Kidney (tissue), 14 donors: ENCODE data around the gene KPTN. TPM values are rescaled to one million over a fixed set of nuclear protein-coding genes. Genes with fewer than 3 reads are reported as not detected.
A peak's percentile ranks its signal among the peaks of the same experiment; 100 is the strongest.

Experiments used
- DNase-seq, 5 donors: peaks; one replicate each; pipeline ENCODE4 v3.0.0-alpha.2; 2013 to 2020
- FAIRE-seq: peaks from 2 replicates; lab custom pipeline; 2012; peaks lifted over from hg19 to GRCh38; lab: Jason Lieb, UNC
- H3K27ac ChIP-seq, 2 donors: one replicate each; pipeline ENCODE4 v1.7.0; 2013; ENCODE audit warnings: low read depth in 2 of 2, low read length in 2 of 2, inconsistent platforms in 1 of 2
- H3K27me3 ChIP-seq: one replicate; pipeline ENCODE4 v1.7.1; 2013; ENCODE audit warnings: low read length, inconsistent platforms; ENCODE audit not compliant: control insufficient read depth, insufficient read depth
- H3K36me3 ChIP-seq, 3 donors: one replicate each; pipeline versions ENCODE4 v1.7.0 to v1.7.1; 2013; ENCODE audit warnings: low read length in 3 of 3, control low read depth in 1 of 3, inconsistent platforms in 1 of 3; ENCODE audit not compliant: insufficient read depth in 3 of 3, control insufficient read depth in 2 of 3
- H3K4me1 ChIP-seq, 3 donors: one replicate each; pipeline versions ENCODE4 v1.7.0 to v1.7.1; 2013; ENCODE audit warnings: low read length in 3 of 3, inconsistent platforms in 1 of 3, low read depth in 1 of 3; ENCODE audit not compliant: control insufficient read depth in 2 of 3, insufficient read depth in 2 of 3
- H3K4me3 ChIP-seq, 3 donors: one replicate each; pipeline versions ENCODE4 v1.7.0 to v1.8.1; 2013; ENCODE audit warnings: low read length in 3 of 3, control low read depth in 1 of 3, inconsistent platforms in 1 of 3
- H3K9ac ChIP-seq, 3 donors: one replicate each; pipeline versions ENCODE4 v1.7.0 to v1.7.1; 2013; ENCODE audit warnings: low read length in 3 of 3, control low read depth in 1 of 3, inconsistent platforms in 1 of 3
- H3K9me3 ChIP-seq, 3 donors: one replicate each; pipeline versions ENCODE4 v1.7.0 to v1.7.1; 2013; ENCODE audit warnings: low read length in 3 of 3, control low read depth in 1 of 3, inconsistent platforms in 1 of 3; ENCODE audit not compliant: control insufficient read depth in 2 of 3, insufficient read depth in 1 of 3
- intact Hi-C: fragments of 100-400 bp; cut with DNase I; formaldehyde crosslinking; loops from one replicate; pipeline ENCODE4 v1.11.1; 2022
- polyA plus RNA-seq: library from polyadenylated mRNA; stranded (reverse); fragments of 350-450 nt; fragmentation: Illumina TruSeq; extraction: RNeasy Lipid Tissue Mini Kit (QIAGEN cat#74804); gene quantifications from one replicate; pipeline ENCODE4 v1.2.3, GENCODE V29; 2014; ENCODE audit warnings: low read depth, low replicate concordance; ENCODE audit not compliant: insufficient read depth
- total RNA-seq: library from RNA; stranded (reverse); fragmentation: NEBNext Ultra II Directional; extraction: Animal tissue kit (Norgen Biotek cat#: 25700); gene quantifications from one replicate; pipeline ENCODE4 v1.2.1, GENCODE V29; 2021
- TF ChIP-seq, protein P1 (sequence below): IDR thresholded peaks from 3 replicates; pipeline ENCODE4 v1.5.1; 2012; ENCODE audit warnings: mild to moderate bottlenecking, moderate library complexity, borderline replicate concordance; ENCODE audit not compliant: insufficient read depth; ENCODE audit errors: extremely low read depth
- donor health status: control.
- donor health status: control.
- donor health status: control.
- donor health status: control.
- donor health status: control.
- donor health status: DM: yes; HTN: yes; CAD: no.
- donor health status: Normal renal cell carcinoma (clear cell type).

KPTN gene
- total and polyA plus RNA-seq, 2 donors from 2014 or later, result 7.4 to 25.5 TPM

DNA sequence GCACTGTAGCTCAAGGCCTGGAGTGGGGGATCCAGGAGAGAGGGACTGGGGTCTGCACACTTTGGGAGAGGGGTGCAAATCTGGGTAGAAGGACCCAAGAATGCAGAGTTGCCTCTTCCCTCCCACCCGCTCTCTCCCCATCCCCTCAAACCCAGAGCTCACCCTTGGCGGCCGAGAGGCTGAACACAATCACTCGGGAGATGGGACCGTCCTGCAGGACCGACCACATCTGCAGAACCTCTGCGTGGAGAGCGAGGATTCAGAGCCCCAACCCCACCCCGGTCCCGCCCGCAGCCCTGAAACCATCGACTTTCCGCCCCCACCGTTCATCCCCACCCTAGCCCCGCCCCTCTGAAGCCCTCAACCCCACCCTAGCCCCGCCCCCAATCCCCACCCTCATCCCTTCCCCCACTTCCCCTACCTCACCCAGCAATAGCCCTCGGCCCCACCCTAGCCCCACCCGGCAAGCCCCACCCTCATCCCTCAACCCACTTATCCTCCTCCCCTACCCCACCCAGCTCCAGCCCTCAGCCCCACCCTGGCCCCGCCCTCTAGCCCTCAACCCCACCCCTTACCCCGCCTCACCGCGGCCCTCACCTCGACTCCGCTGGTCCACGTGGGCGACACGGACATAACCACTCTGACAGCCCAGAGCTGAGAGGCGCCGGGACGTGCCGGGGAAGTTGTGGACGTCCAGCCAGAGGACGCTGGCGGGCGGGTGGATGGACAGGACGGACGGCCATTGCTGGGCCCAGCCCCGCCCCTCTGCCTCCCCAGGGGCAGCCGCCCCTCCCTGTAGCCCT is 4.1 kb downstream of the KPTN start:
- FAIRE-seq (no peak), DNase-seq (peak in 1 of 5 donors; percentile 77)
- TF ChIP-seq, protein P1, sequence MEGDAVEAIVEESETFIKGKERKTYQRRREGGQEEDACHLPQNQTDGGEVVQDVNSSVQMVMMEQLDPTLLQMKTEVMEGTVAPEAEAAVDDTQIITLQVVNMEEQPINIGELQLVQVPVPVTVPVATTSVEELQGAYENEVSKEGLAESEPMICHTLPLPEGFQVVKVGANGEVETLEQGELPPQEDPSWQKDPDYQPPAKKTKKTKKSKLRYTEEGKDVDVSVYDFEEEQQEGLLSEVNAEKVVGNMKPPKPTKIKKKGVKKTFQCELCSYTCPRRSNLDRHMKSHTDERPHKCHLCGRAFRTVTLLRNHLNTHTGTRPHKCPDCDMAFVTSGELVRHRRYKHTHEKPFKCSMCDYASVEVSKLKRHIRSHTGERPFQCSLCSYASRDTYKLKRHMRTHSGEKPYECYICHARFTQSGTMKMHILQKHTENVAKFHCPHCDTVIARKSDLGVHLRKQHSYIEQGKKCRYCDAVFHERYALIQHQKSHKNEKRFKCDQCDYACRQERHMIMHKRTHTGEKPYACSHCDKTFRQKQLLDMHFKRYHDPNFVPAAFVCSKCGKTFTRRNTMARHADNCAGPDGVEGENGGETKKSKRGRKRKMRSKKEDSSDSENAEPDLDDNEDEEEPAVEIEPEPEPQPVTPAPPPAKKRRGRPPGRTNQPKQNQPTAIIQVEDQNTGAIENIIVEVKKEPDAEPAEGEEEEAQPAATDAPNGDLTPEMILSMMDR, result no peak
- Histone ChIP-seq H3K4me1 (peaks cover 0 to 4% (median 4%) of the 10 kb centered on the region in 3 donors), H3K9ac (no peak overlapping the region), H3K27me3 (no peaks in the 10 kb centered on the region), H3K9me3 (no peaks in the 10 kb centered on the region), H3K36me3 (no peaks in the 10 kb centered on the region), H3K4me3 (no peak overlapping the region), H3K27ac (no peak overlapping the region)
- intact Hi-C loops, result no loop called here

DNA sequence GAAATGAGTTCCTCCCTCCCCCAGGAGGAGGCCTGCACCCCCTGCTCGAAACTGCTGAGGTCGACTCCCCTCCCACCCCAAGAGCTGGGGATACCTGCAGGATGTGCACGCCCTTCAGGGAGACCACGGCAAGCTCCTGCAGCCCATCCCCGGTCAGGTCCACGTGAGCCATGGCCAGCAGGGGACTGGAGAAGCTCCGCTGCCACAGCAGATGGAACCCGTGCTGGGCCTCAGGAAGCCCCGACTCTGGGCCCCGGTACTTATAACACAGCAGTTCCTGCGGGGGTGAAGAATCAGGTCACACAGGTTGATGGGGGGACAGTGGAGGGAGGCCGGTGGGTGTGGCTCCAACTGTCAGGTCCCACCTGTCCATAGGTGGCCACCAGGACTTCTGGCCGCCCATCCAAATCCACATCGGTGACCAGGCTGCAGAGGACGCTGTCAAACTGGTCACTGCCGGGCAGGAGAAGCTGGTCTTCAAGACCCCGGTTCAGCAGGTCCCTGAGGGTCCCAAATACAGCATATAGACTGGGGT is 7.5 kb downstream of the KPTN start:
- FAIRE-seq, result no peak
- intact Hi-C loops, result no loop called here
- TF ChIP-seq, protein P1, result no peak

DNA sequence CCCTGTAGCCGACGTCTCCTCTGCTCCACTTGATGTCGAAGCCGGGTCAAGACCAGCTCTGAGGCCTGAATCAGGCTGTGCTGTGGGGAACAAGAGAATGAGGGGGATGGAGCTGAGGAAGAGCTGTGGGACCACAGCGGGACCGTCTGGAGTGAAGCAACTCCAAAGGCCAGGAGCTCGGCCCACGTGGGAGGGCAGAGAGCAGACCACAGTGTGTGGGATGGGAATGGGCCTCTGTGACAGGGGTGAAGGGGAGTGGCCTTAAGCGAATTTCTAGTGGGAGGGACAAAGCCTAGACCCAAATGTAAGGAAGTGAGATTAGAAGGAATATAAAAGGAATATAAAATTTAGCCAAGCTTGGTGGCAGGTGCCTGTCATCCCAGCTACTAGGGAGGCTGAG is 8.6 kb downstream of the KPTN start:
- Histone ChIP-seq H3K36me3 (no peaks in the 10 kb centered on the region), H3K4me1 (no peaks in the 10 kb centered on the region), H3K27me3 (peaks cover 2% of the 10 kb centered on the region), H3K9me3 (no peaks in the 10 kb centered on the region), H3K4me3 (no peak overlapping the region), H3K9ac (no peak overlapping the region), H3K27ac (no peak overlapping the region)
- intact Hi-C loops, result no loop called here
- TF ChIP-seq, protein P1, result no peak
- no peak for DNase-seq
- no peak for FAIRE-seq

More for the DNA sequence above, 7.5 kb downstream of the KPTN start:
- no peak overlapping the region for H3K4me3 ChIP-seq
- no peak for DNase-seq
- H3K27me3 ChIP-seq, result no peaks in the 10 kb centered on the region
- H3K9me3 ChIP-seq, result no peaks in the 10 kb centered on the region
- H3K9ac ChIP-seq, result no peak overlapping the region
- no peak overlapping the region for H3K27ac ChIP-seq
- no peaks in the 10 kb centered on the region for H3K36me3 ChIP-seq
- no peaks in the 10 kb centered on the region for H3K4me1 ChIP-seq
